Measurements from ENCODE around the gene SEPTIN12. TPM values are rescaled to one million over a fixed set of nuclear protein-coding genes. Genes with fewer than 3 reads are reported as not detected.

SEPTIN12 gene
- polyA plus RNA-seq, 3 donors: not detected

DNA sequence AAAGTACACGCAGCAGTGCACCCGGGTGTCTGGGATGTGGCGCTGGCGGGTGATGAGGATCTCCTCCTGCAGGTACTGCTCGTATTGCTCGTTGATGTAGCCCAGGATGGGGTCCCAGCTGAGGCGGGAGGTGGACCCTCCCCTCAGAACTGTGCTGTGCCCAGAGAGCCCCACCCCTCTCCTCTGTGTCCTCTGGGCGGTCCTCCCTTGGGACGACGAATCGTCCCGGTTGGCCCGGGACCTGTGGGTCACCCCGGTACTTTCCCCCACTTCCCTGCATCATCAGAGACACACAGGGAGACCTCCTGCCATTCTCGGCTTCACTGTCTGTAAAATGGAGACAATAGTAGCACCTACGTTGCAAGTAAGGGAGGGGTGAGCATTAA, 4.2 kb downstream of the SEPTIN12 start:
- no peak for DNase-seq
- Mint-ChIP-seq H3K36me3 (no peaks in the 10 kb centered on the region), H3K4me3 (no peak overlapping the region), H3K9me3 (no peaks in the 10 kb centered on the region), H3K4me1 (peaks cover 24% of the 10 kb centered on the region), H3K27ac (no peak overlapping the region), H3K27me3 (ENCODE audit: low read depth in 3 of 3) (peaks cover 1 to 4% (median 3%) of the 10 kb centered on the region in 3 donors)
- TF ChIP-seq, protein P1, sequence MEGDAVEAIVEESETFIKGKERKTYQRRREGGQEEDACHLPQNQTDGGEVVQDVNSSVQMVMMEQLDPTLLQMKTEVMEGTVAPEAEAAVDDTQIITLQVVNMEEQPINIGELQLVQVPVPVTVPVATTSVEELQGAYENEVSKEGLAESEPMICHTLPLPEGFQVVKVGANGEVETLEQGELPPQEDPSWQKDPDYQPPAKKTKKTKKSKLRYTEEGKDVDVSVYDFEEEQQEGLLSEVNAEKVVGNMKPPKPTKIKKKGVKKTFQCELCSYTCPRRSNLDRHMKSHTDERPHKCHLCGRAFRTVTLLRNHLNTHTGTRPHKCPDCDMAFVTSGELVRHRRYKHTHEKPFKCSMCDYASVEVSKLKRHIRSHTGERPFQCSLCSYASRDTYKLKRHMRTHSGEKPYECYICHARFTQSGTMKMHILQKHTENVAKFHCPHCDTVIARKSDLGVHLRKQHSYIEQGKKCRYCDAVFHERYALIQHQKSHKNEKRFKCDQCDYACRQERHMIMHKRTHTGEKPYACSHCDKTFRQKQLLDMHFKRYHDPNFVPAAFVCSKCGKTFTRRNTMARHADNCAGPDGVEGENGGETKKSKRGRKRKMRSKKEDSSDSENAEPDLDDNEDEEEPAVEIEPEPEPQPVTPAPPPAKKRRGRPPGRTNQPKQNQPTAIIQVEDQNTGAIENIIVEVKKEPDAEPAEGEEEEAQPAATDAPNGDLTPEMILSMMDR (IDR thresholded peaks at IDR 0.05): no peak
- Histone ChIP-seq H3K4me1 (ENCODE audit: control insufficient read depth in 1 of 2, insufficient read depth in 2 of 2, low read length in 2 of 2) (peaks cover 13 to 17% of the 10 kb centered on the region in 2 donors), H3K4me2 (replicated peaks; ENCODE audit: extremely low read depth, low read length, poor library complexity, severe bottlenecking) (no peak overlapping the region), H3K27me3 (ENCODE audit: control insufficient read depth in 2 of 2, insufficient read depth in 2 of 2, low read length in 2 of 2) (no peaks in the 10 kb centered on the region), H3K36me3 (replicated peaks in 1 of 2; ENCODE audit: control insufficient read depth in 1 of 2, insufficient read depth in 2 of 2, low read length in 2 of 2) (no peaks in the 10 kb centered on the region), H3K9ac (ENCODE audit: insufficient read depth, low read length, poor library complexity, severe bottlenecking) (no peak overlapping the region), H3K27ac (ENCODE audit: low read depth in 1 of 2, low read length in 2 of 2) (no peak overlapping the region), H3K79me2 (ENCODE audit: insufficient read depth, low read length) (no peaks in the 10 kb centered on the region), H4K20me1 (ENCODE audit: insufficient read depth, low read length) (no peaks in the 10 kb centered on the region), H3K9me3 (replicated peaks in 1 of 2; ENCODE audit: control insufficient read depth in 1 of 2, insufficient read depth in 1 of 2, low read length in 2 of 2) (no peaks in the 10 kb centered on the region), H3K4me3 (replicated peaks in 1 of 3; ENCODE audit: low read depth in 2 of 3, low read length in 3 of 3) (no peak overlapping the region), H2AFZ (ENCODE audit: insufficient read depth, low read depth, low read length, poor library complexity, severe bottlenecking) (no peak overlapping the region)
- intact Hi-C loops (cut with micrococcal nuclease): no loop called here
- 97% methylated on average over 7 of the region's 16 CpGs for WGBS (ENCODE audit: insufficient coverage)

DNA sequence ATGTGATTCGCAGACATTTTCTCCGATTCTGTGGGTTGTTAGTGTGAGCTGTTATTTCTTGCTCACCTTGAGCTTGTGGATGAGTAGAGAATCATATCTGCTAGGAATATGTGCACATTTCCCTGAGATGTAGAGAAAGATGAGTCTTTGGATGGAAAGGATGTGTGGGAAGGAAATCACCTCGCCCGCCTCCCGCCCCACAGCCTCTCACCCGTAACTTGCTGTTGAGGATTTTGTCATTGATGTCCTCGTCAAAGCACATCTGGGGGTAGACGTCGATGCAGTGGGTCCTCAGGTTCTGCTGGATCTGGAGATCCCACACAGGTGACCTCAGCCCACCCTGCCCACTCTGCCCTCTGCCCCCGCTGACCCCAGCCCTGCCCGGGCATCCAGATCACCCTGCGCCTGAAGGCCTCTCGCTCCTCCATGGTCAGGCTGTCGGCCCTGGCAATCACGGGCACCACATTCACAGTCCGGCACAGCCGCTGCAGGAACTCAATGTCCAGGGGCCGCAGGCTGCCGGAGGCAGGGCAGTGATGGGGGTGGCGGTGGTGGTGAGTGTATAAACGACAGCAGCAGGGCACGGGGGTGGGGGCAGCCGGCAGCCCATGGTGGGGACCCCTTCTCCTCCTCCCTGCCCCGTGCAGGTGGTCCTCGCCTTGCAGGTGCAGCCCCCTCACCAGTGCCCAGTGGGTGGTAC, 4.7 kb downstream of the SEPTIN12 start:
- intact Hi-C loops (cut with micrococcal nuclease): no loop called here
- Histone ChIP-seq H3K4me2 (replicated peaks; ENCODE audit: extremely low read depth, low read length, poor library complexity, severe bottlenecking) (no peak overlapping the region), H2AFZ (ENCODE audit: insufficient read depth, low read depth, low read length, poor library complexity, severe bottlenecking) (no peak overlapping the region), H3K27ac (ENCODE audit: low read depth in 1 of 2, low read length in 2 of 2) (no peak overlapping the region), H3K27me3 (ENCODE audit: control insufficient read depth in 2 of 2, insufficient read depth in 2 of 2, low read length in 2 of 2) (no peaks in the 10 kb centered on the region), H3K36me3 (replicated peaks in 1 of 2; ENCODE audit: control insufficient read depth in 1 of 2, insufficient read depth in 2 of 2, low read length in 2 of 2) (no peaks in the 10 kb centered on the region), H3K79me2 (ENCODE audit: insufficient read depth, low read length) (no peaks in the 10 kb centered on the region), H3K9me3 (replicated peaks in 1 of 2; ENCODE audit: control insufficient read depth in 1 of 2, insufficient read depth in 1 of 2, low read length in 2 of 2) (no peaks in the 10 kb centered on the region), H3K4me1 (ENCODE audit: control insufficient read depth in 1 of 2, insufficient read depth in 2 of 2, low read length in 2 of 2) (peaks cover 13 to 17% of the 10 kb centered on the region in 2 donors), H4K20me1 (ENCODE audit: insufficient read depth, low read length) (no peaks in the 10 kb centered on the region), H3K4me3 (replicated peaks in 1 of 3; ENCODE audit: low read depth in 2 of 3, low read length in 3 of 3) (no peak overlapping the region), H3K9ac (ENCODE audit: insufficient read depth, low read length, poor library complexity, severe bottlenecking) (no peak overlapping the region)
- no peaks in the 10 kb centered on the region for H3K36me3 Mint-ChIP-seq
- peaks cover 24% of the 10 kb centered on the region for H3K4me1 Mint-ChIP-seq
- no peak overlapping the region for H3K4me3 Mint-ChIP-seq
- peak overlapping the region in 2 of 7 donors; percentile 10 to 89 for H3K27ac Mint-ChIP-seq
- TF ChIP-seq, protein P1 (IDR thresholded peaks at IDR 0.05): no peak
- H3K27me3 Mint-ChIP-seq (ENCODE audit: low read depth in 3 of 3): peaks cover 1 to 4% (median 3%) of the 10 kb centered on the region in 3 donors
- no peak for DNase-seq
- H3K9me3 Mint-ChIP-seq: no peaks in the 10 kb centered on the region
- WGBS (ENCODE audit: insufficient coverage): 93% methylated on average over 18 of the region's 25 CpGs
